ENCODE data around the gene CAPN8. TPM values are rescaled to one million over a fixed set of nuclear protein-coding genes. Genes with fewer than 3 reads are reported as not detected.
"Not testable (repeated sequence)": the region's sequence is repeated elsewhere in the genome, so short reads cannot be mapped to it uniquely, and the experiment has no call there.

Gene CAPN8
- total RNA-seq, 2 donors from 2014 or later: 0.21 TPM; not detected in 1

DNA sequence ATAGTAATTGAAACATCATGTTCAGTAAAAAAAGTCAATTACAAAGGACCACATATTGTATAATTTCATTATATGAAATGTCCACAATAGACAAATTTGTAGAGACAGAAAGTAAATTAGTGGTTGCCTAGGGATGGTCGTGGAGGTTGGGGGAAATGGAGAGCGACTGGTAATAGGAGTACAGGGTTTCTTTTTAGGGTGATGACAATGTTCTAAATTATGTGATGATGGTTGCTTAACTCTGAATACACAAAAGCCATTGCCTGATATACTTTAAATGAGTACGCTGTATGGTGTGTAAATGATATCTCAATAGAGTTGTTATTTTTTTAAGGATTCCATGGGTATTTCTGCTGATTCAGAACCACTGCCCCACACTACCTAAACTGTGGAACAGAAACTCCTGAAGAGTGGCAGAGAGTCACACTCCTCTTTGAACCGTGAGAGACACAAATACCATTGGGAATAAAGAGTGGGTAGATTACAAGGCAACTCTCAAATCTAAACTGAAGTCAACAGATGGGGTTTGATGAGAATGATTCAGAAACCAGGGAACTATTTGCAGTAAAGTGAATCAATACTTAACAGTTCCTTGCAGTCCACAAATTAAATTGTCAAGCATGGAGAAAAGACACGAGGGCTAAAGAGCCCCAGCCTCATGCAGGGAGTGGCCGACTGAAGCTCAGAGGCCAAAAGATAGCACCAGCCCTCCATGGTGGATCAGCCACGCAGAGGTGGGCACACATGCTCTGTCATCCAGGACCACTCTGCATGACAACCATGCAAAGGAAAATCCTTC, 118.0 kb downstream of the CAPN8 start:
- DNase-seq (no peak), ATAC-seq (no peak)
- intact Hi-C loops (cut with DNase I): no loop called here

DNA sequence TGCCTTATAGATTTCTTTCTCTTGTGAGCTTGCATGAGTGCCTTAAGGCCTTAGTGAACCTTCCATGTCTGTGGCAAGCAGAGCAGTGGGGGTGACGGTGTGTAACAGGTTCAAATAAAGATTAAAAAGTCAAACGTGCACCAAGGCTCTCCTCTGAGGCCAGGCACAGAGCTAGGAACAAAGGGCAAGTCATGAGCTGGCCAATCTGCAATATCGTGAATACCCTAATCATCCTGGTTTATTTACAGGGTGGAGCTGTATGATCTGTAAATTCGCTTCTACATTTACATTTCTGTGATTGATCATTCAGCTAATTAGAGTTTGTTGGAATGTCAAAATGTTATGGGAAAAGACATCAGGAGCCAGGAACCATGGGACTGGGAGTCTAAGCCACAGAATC, 120.2 kb downstream of the CAPN8 start:
- ATAC-seq (no peak), DNase-seq (no peak)
- intact Hi-C loops (cut with DNase I): no loop called here

DNA sequence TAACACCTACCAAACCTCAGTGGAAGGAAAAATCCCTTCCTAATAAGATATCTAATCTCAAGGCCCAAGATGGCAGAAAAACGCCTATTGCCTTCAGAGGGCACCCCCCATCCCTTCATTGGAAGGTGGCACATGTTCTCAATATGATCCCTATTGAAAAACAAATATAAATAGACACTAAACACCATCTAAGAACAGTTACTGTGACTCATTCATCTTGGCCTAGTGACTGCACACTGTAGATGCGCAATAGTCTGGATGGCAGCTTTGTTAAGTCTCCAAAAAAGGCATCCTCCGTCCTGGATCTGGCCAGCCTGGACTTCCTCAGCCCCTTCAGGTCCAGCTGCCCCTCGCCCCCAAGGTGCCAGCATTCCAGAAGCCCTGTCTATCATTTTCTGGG, 121.9 kb downstream of the CAPN8 start:
- DNase-seq: no peak
- intact Hi-C loops (cut with DNase I): no loop called here
- ATAC-seq: no peak

GRCh38 chr1:223542831-223543230, 122.7 kb downstream of the CAPN8 start:
- ATAC-seq: no peak
- no peak for DNase-seq
- intact Hi-C loops (cut with DNase I): no loop called here

DNA sequence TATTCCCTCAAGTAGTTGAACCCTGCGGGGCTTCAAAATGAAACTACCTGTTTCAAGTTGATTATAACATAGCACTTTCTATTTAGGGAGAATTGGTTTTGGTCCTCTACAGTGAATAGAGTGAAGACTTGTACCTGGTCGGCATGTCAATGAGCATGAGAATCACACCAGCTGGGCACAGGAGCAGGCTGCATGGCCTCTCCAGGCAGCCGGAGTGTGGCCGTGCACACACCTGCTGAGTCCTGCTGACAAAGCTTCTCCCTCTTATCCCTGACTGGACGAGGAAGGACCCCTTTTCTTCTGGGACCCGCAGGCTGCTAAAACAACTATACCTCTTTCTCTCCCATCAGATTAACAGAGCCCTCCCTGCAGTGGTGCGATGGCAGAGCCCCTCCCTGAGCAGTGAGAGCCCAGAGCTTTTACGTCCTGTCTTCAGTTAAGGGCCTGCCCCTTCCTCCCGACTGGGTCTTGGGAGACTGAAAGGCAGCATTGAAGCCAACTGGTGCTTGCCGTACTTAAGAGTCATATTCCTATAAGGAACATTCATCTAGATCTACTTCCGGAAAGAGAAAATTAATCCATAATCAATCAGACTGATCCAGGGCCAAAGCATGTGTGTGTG, 124.9 kb downstream of the CAPN8 start:
- DNase-seq (no peak), ATAC-seq (no peak)
- intact Hi-C loops (cut with DNase I): no loop called here

DNA sequence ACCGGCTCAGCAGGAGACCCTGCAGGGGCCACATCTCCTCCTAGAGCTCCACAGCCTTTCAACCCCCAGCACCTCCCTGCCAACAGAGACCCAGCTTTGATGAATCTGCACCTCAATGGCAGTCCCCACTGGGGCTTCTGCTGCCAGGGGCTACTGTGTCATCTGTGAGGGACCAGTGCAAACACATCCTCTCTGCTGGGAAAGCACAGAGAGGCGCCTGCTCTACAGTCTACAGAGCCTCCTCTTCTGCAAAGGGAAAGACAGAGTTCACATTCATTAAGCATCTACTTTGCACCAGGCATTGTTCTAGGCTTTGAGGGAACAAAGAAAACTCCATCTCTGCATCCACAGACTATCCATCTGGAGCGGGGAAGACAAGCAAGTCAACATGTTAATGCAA, 125.8 kb downstream of the CAPN8 start:
- DNase-seq: no peak
- intact Hi-C loops (cut with DNase I): no loop called here

DNA sequence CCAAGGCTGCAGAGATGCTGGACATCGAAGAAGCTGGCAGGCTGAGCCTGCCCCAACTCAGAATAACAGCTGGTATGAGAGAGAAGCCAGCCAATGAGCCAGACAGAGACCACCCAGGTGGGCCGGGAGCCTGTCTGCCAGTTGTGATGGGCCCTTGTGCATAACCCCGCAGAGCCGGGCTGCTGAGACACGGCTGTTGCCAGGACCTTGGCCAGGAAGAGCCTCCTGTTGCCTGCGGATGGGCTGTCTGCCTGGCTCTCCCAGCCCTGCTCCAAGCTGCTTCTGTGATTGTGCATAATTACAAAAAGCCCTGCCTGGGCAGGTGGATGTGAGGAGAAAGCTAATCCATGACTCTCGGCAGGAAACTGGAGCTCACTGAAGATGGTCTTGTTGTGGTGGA, 126.5 kb downstream of the CAPN8 start:
- intact Hi-C loops (cut with DNase I): no loop called here
- DNase-seq (no peak), ATAC-seq (no peak)

More for the DNA sequence above, 125.8 kb downstream of the CAPN8 start:
- no peak for ATAC-seq

DNA sequence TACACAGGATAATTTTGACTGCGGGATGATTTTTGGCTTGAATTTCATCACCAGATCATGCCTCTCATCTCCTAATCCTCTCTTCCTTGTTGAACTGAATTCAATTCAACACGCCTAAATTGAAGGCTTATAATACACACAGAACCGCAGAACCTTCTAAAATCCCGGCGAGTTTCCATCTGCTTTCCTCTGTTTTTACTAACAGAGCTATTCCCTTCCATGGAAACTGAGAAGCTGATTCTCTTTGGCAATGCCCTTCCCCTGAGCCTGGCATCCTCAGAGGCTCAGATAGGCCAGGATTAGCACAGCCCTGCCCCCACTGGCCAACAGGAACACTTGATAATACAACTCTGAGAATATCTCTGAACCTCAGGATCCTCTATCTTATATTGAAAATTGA, 130.2 kb downstream of the CAPN8 start:
- ATAC-seq (no peak), DNase-seq (no peak)
- intact Hi-C loops (cut with DNase I): no loop called here

DNA sequence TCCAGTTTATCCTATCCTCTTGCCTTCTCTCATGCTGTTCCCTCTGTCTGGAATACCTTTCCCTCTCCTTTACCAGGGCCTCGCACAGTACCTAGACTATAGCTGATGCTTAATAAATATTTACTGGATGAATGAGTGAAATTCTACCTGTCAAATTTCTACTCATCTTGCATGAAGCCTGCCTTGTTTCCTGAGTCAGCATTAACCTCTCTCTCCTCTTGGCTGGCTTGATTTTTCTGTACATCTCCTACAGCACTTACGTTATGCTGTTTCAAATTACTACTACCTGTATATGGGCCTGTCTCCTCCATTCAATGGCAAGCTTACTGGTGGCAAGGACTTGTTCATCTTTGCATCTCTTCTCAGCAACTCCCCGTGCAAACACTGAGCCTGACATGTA, 130.8 kb downstream of the CAPN8 start:
- ATAC-seq (no peak), DNase-seq (no peak)
- intact Hi-C loops (cut with DNase I): no loop called here

DNA sequence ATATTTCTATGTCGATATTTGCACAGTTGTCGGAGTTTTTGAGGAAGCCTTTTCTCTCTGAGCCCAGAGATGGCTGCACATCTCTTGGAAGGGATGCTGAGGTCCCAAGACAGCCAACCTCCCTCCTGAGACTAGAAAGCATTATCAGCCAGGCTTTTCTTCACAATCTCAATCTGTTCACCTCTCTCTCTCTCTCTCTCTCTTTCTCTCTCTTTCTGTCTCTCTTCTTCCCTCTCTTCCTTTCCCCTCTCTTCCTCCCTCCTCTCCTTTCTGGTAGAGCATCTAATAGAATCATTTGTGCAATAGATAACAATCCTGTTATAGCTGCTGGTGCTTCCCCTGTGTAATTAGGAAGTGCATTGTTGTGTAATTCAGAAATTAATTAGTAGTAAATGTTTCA, 131.8 kb downstream of the CAPN8 start:
- DNase-seq (no peak), ATAC-seq (no peak)
- intact Hi-C loops (cut with DNase I): no loop called here

DNA sequence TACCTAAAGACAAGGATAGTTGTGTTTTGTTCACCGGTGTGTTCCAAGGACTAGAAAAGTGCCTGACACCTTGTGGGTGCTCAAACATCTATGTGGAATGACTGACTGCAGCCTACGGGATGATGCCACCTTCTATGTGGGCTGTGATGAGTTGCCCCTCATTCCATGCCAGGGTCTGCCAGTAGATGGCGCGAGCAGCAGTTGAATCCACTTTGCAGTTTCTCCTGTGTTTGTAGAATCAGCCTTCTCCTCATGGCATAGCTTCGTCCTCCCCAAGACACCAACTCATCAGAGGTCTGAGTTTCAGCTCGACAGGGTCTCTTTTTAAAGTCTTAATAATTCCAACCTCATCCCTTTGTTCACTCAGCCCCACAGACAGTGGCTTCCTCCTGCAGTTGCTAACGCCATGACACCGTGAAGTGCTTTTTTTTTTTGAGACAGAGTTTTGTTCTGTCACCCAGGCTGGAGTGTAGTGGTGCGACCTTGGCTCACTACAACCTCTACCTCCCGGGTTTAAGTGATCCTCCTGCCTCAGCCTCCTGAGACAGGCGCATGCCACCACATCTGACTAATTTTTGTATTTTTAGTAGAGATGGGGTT, 133.7 kb downstream of the CAPN8 start:
- intact Hi-C loops (cut with DNase I): no loop called here
- DNase-seq: peak; percentile 45
- ATAC-seq: peak in 1 of 2 donors; percentile 62

DNA sequence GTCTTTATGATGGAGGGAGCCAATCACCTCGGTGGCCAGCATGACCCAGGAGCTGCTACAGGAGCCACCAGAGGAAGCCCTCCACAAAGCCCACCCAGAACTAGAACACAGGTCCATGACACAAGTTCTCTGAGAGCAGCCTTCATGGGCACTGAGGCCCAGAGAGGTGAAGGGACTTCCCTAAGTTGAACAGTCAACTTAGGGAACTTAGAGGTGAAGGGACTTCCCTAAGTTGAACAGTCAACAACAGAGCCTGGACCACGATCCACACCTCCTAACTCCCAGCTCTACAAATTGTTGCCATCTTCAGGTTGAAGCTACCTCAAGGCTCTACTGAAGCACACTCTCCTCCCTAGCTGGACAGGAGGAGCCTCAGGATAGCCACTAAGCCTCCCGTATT, 139.5 kb downstream of the CAPN8 start:
- intact Hi-C loops (cut with DNase I): no loop called here
- ATAC-seq (no peak), DNase-seq (no peak)

DNA sequence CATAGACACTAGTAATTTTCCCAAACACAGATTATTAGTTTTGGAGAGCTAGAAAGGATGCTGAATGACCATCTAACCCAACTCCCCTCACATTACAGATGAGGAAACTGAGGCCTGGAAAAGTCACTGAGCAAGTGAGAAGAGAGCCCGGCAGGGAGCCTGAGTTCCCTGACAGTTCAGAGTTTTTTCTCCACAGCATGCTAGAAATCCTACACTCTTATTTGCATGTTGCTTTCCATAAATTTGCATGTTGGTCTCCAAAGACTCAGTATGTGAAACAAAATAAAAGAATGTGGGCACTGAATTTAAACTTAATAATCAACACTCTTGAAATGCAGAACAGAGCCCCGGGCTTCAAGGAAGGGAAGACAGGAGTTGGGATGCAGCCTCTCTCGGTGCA, 140.0 kb downstream of the CAPN8 start:
- intact Hi-C loops (cut with DNase I): no loop called here
- DNase-seq (no peak), ATAC-seq (no peak)

GRCh38 chr1:223524930-223525451, 140.5 kb downstream of the CAPN8 start:
- ATAC-seq: no peak
- DNase-seq: no peak
- intact Hi-C loops (cut with DNase I): no loop called here

DNA sequence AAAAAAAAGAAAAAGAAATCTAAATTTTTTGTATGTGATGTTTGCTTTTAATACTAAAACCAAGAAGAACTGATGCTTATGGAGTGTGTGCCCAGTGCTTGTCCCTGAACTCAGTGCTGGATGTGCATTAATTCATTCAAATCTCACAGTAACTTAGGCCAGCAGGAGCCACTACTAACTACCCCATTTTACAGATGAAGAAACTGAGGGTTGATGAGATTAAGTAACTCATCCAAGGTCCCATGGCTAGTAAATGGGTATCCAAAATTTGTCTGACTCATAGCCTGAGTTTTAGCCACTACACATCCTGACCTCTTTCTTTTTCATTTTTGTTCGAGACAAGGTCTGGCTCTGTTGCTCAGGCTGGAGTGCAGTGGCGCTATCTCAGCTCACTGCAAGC, 144.4 kb downstream of the CAPN8 start:
- no peak for ATAC-seq
- no peak for DNase-seq
- intact Hi-C loops (cut with DNase I): no loop called here

- DNase-seq (no peak), ATAC-seq (no peak)
- intact Hi-C loops (cut with DNase I): no loop called here
These were observed 145.3 kb downstream of the CAPN8 start for GRCh38 chr1:223520200-223520599.

DNA sequence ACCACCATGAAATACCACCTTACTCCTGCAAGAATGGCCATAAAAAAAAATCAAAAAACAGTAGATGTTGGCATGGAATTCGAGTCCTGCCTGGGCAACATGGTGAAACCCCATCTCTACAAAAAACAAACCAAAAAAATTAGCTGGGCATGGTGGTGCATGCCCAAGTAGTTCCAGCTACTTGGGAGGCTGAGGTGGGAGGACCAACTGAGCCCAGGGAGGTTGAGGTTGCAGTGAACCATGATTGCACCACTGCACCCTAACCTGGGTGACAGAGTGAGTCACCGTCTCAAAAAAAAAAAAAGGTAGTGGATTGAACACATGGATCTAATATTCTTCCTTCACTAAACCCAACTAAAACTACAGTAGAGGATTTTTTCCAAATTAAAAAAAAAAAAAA, 146.4 kb downstream of the CAPN8 start:
- ATAC-seq (no peak), DNase-seq (no peak)
- intact Hi-C loops (cut with DNase I): no loop called here

DNA sequence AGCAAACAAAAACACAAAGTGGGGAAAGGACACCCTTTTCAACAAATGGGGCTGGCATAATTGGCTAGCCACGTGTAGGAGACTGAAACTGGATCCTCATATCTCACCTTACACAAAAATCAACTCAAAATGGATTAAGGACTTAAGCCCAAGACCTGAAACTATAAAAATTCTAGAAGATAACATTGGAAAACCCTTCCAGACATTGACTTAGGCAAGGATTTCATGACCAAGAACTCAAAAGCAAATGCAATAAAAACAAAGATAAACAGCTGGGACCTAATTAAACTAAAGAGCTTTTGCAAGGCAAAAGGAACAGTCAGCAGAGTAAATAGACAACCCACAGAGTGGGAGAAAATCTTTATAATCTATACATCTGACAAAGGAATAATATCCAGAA, 146.9 kb downstream of the CAPN8 start:
- intact Hi-C loops (cut with DNase I); DNase-seq; ATAC-seq: not testable (repeated sequence)

- no peak for DNase-seq
- intact Hi-C loops (cut with DNase I): no loop called here
- ATAC-seq: no peak
These were observed 149.6 kb downstream of the CAPN8 start for GRCh38 chr1:223515926-223516325.

DNA sequence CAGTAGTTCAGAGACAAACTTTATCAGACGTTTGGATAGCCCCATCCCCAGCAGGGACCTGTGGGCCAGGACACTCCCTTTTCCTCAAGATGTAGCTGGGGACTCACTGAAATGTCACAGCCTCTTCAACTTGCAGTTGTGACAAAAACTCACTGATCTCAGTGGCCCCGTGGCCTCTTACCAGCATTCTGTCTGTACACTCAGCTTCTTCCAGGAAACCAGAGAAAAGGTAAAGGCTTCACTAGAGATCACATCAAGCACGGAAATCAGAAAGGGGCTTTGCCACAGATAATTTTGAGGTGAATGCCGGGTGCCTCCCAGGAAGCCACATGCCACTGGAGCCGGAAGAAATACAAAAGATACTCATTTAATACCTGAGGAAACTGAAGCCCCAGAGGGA, 150.1 kb downstream of the CAPN8 start:
- ATAC-seq (no peak), DNase-seq (no peak)
- intact Hi-C loops (cut with DNase I): no loop called here

DNA sequence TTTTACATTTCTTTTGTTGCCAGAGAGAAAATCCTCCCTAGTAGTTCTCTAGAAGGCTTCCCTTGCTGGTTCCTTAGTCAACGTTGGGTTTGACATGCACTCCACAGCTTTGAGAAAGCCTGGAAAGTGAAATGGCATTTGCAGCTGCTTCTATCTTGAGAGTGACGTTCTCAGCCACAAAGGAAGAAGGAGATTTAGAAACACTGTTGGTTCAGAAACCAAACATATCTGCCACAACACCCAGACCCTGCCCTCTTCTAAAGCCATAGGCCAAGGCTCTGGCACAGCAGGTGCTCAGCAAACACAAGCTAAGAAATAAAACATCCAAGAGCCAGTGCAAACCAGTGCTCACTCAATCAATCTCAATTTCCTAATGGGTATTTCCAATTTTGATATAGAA, 150.9 kb downstream of the CAPN8 start:
- intact Hi-C loops (cut with DNase I): no loop called here
- ATAC-seq (no peak), DNase-seq (no peak)

Measured in left cardiac atrium (tissue), 4 donors.